Activated CD4-positive, alpha-beta T cell treated with anti-CD3 and anti-CD28 coated beads for 36 hours (primary cell): ENCODE measurements around the gene GLYATL1B. TPM values are rescaled to one million over a fixed set of nuclear protein-coding genes. Genes with fewer than 3 reads are reported as not detected.
"Not testable (repeated sequence)": the region's sequence is repeated elsewhere in the genome, so short reads cannot be mapped to it uniquely, and the experiment has no call there.

Experiments
- ATAC-seq: fragments of 200-7000 bp; cut with Tn5 transposase; one replicate; pipeline ENCODE4 v1.10.0; 2021; ENCODE audit warnings: mild to moderate bottlenecking, moderate library complexity
- CTCF ChIA-PET: fragments of 350-600 bp; sonication (Branson Sonifier 250); formaldehyde crosslinking; loops from one replicate; lab custom pipeline; 2021; ENCODE audit warnings: antibody characterized with exemption; lab: Charles Lee
- POLR2A ChIA-PET: fragments of 350-600 bp; sonication (Branson Sonifier 250); formaldehyde crosslinking; loops from one replicate; lab custom pipeline; 2021; ENCODE audit warnings: antibody characterized with exemption, inconsistent platforms; lab: Charles Lee
- DNase-seq: peaks from one replicate; pipeline ENCODE4 v3.0.0-alpha.2; 2020
- H3K27ac Mint-ChIP-seq: one replicate; pipeline ENCODE4 v1.8.0; 2021; ENCODE audit warnings: mixed read lengths
- H3K27me3 Mint-ChIP-seq: one replicate; pipeline ENCODE4 v1.8.0; 2021; ENCODE audit warnings: mixed read lengths
- H3K36me3 Mint-ChIP-seq: one replicate; pipeline ENCODE4 v1.8.0; 2021; ENCODE audit warnings: low read depth, mixed read lengths
- H3K4me1 Mint-ChIP-seq: one replicate; pipeline ENCODE4 v1.8.0; 2021; ENCODE audit warnings: mixed read lengths
- H3K4me3 Mint-ChIP-seq: one replicate; pipeline ENCODE4 v1.8.0; 2021; ENCODE audit warnings: mild to moderate bottlenecking, moderate library complexity, mixed read lengths
- H3K9me3 Mint-ChIP-seq: one replicate; pipeline ENCODE4 v1.8.0; 2021; ENCODE audit warnings: low read depth, mixed read lengths
- intact Hi-C, 2 experiments: fragments of 100-400 bp; cut with DNase I in 1 of 2; cut with micrococcal nuclease in 1 of 2; formaldehyde crosslinking; loops; one replicate each; pipeline versions ENCODE4 v1.14.2 to v1.15.1; 2022 to 2024; cut with DNase I, micrococcal nuclease
- total RNA-seq, 2 experiments: library from RNA; stranded (reverse); gene quantifications; one replicate each; pipeline ENCODE4 v1.2.3, GENCODE V29; 2021

GLYATL1B gene
- total RNA-seq, 2 experiments from 2014 or later = not detected

DNA sequence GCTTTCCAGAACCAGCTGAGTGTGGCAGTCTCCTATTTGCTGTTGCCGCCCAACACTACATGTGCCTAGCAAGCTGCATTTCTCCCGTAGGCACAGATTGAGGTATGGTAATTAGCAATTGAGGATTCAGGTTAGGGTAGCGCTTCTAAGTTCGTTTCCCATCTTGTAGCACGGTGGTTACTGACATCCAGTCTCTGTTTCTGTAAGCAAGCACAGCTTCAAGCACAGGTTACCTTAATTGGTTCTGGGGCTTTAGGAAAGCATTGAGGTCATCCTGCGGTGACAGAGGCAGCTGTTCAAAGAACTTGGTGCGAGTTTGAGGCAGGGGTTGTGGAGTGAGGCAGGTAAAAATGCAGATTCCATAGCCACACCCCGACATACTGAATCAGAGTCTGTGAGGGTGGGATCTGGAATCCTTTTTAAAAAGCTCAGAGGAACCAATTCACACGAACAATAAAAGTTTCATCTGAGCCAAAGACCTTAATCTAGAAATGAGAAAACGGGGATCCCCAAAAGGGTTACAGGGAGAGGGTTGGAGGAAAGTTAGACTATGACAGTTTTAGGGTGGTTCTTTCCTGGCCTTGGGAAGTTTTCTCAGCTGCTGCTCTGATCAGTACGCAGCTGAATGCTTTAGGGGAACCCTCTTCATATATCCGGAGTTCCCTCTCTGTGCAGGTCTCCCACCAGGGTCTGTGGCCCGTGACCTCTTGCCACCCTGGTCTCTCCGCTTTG, 21.9 kb upstream of the GLYATL1B start:
- H3K4me3 Mint-ChIP-seq = not testable (repeated sequence)
- CTCF ChIA-PET = interaction anchor here (0.6 to 1.1 kb wide), 2 partner anchors 71 to 494 kb away, joined by 3 to 5 read pairs; no protein-coding TSS in a partner anchor
- ATAC-seq = peak; percentile 60

GRCh38 chr11:59069087-59069486, 17.0 kb upstream of the GLYATL1B start:
- POLR2A ChIA-PET = no interaction called here

More for the DNA sequence above, 21.9 kb upstream of the GLYATL1B start:
- H3K27ac Mint-ChIP-seq, H3K36me3 Mint-ChIP-seq, intact Hi-C loops, H3K4me1 Mint-ChIP-seq, DNase-seq, POLR2A ChIA-PET, H3K9me3 Mint-ChIP-seq: not testable (repeated sequence)
- peaks cover 39% of the 10 kb centered on the region for H3K27me3 Mint-ChIP-seq

GRCh38 chr11:59076876-59077571, 9.1 kb upstream of the GLYATL1B start:
- ChIA-PET POLR2A (no interaction called here), CTCF (interaction anchor here (0.6 to 0.7 kb wide), 2 partner anchors 19 kb away, joined by 3 read pairs; no protein-coding TSS in a partner anchor)
- H3K27me3 Mint-ChIP-seq = peaks cover 18% of the 10 kb centered on the region
- peaks cover 5% of the 10 kb centered on the region for H3K4me1 Mint-ChIP-seq
- H3K4me3 Mint-ChIP-seq = no peak overlapping the region
- ATAC-seq (no peak), DNase-seq (no peak)
- H3K36me3 Mint-ChIP-seq = no peaks in the 10 kb centered on the region
- no peak overlapping the region for H3K27ac Mint-ChIP-seq
- intact Hi-C loops = no loop called here
- H3K9me3 Mint-ChIP-seq = no peaks in the 10 kb centered on the region

More at GRCh38 chr11:59069087-59069486, 17.0 kb upstream of the GLYATL1B start:
- DNase-seq (no peak), ATAC-seq (peak; percentile 57)
- Mint-ChIP-seq H3K4me3 (no peak overlapping the region), H3K36me3 (no peaks in the 10 kb centered on the region), H3K4me1 (no peaks in the 10 kb centered on the region), H3K9me3 (no peaks in the 10 kb centered on the region), H3K27ac (no peak overlapping the region), H3K27me3 (peaks cover 29% of the 10 kb centered on the region)
- intact Hi-C loops = no loop called here
- CTCF ChIA-PET = no interaction called here

- no peak overlapping the region for H3K4me3 Mint-ChIP-seq
- H3K27me3 Mint-ChIP-seq = peaks cover 10% of the 10 kb centered on the region
- no peak overlapping the region for H3K27ac Mint-ChIP-seq
- H3K4me1 Mint-ChIP-seq = peaks cover 5% of the 10 kb centered on the region
- ATAC-seq (no peak), DNase-seq (no peak)
- CTCF ChIA-PET = interaction anchor here (0.8 to 2.7 kb wide), 3 partner anchors 12 to 57 kb away, joined by 3 to 11 read pairs (median 4); no protein-coding TSS in a partner anchor
- no peaks in the 10 kb centered on the region for H3K36me3 Mint-ChIP-seq
- intact Hi-C loops = no loop called here
- POLR2A ChIA-PET = no interaction called here
- H3K9me3 Mint-ChIP-seq = no peaks in the 10 kb centered on the region
Measured at GRCh38 chr11:59078435-59078834, 7.7 kb upstream of the GLYATL1B start.

- Mint-ChIP-seq H3K27me3 (peaks cover 12% of the 10 kb centered on the region), H3K36me3 (no peaks in the 10 kb centered on the region), H3K4me1 (peaks cover 5% of the 10 kb centered on the region), H3K27ac (no peak overlapping the region), H3K4me3 (no peak overlapping the region), H3K9me3 (no peaks in the 10 kb centered on the region)
- ATAC-seq = no peak
- intact Hi-C loops = no loop called here
- POLR2A ChIA-PET = no interaction called here
- no peak for DNase-seq
- CTCF ChIA-PET = interaction anchor here (0.8 to 2.7 kb wide), 3 partner anchors 13 to 57 kb away, joined by 3 to 11 read pairs (median 4); no protein-coding TSS in a partner anchor
Measured at GRCh38 chr11:59079086-59079485, 7.0 kb upstream of the GLYATL1B start.

GRCh38 chr11:59080421-59080820, 5.7 kb upstream of the GLYATL1B start:
- CTCF ChIA-PET = interaction anchor here (1.0 to 2.7 kb wide), 2 partner anchors 16 to 55 kb away, joined by 3 to 11 read pairs; no protein-coding TSS in a partner anchor
- DNase-seq, intact Hi-C loops, POLR2A ChIA-PET, H3K4me3 Mint-ChIP-seq, H3K9me3 Mint-ChIP-seq, H3K36me3 Mint-ChIP-seq, H3K27ac Mint-ChIP-seq, H3K4me1 Mint-ChIP-seq, H3K27me3 Mint-ChIP-seq, ATAC-seq: not testable (repeated sequence)

DNA sequence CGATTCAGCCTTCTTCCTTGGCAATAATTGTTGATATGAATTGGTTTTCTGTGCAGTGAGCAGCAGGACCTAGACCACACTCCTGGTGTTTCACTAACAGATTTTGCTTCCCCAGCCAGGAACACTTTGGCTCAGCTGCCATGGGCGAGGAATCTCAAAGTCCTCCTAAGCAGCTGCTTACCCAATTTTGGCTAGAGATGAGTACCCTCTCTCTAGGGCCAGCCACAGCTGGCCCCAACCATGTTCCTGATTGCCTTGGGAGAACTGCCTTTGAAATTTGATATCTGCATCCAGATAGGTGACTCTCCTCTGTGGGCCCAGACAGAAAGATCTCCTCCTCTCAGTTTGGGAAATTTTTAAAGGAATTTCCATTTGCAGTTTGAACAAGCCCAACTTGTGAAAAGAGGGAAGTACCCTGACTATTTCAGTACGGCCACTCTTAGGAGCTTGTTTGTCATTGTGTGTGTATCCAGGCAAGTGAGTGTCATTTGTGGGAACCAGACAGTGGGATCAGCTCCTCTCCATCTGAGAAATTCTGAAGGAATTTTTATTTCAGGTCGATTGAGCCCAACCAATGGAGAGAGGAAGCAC, 4.6 kb upstream of the GLYATL1B start:
- H3K27ac Mint-ChIP-seq, intact Hi-C loops, H3K36me3 Mint-ChIP-seq, H3K4me1 Mint-ChIP-seq, DNase-seq, H3K27me3 Mint-ChIP-seq, H3K9me3 Mint-ChIP-seq, H3K4me3 Mint-ChIP-seq, ATAC-seq, POLR2A ChIA-PET: not testable (repeated sequence)
- CTCF ChIA-PET = interaction anchor here (0.7 to 1.0 kb wide), 2 partner anchors 15 to 23 kb away, joined by 3 to 4 read pairs; no protein-coding TSS in a partner anchor

DNA sequence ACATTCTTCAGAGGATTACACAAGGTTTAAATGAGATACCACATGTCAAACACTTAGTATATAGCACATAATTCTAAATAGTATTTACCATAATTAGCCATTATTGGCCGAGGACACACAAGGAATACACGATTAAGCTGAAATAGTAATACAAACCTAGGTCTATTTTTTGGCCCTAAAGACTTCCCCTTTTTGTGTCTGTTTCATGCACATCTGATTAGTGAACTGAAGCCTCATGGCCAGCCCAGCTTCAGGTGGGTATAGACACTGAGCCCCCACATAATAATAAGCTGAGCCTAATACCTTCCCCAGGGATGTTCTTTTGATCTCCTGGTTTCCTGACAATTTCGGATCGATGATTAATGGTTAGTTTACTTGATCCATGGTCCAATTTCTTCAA, 2.1 kb downstream of the GLYATL1B start:
- H3K27me3 Mint-ChIP-seq = peaks cover 10% of the 10 kb centered on the region
- no peaks in the 10 kb centered on the region for H3K9me3 Mint-ChIP-seq
- POLR2A ChIA-PET = no interaction called here
- no peak overlapping the region for H3K27ac Mint-ChIP-seq
- no peaks in the 10 kb centered on the region for H3K4me1 Mint-ChIP-seq
- ATAC-seq = no peak
- CTCF ChIA-PET = interaction anchor here (0.5 to 1.6 kb wide), 4 partner anchors 30 to 308 kb away, joined by 3 to 6 read pairs (median 4); no protein-coding TSS in a partner anchor
- no peak for DNase-seq
- intact Hi-C loops = no loop called here
- H3K36me3 Mint-ChIP-seq = no peaks in the 10 kb centered on the region
- no peak overlapping the region for H3K4me3 Mint-ChIP-seq

DNA sequence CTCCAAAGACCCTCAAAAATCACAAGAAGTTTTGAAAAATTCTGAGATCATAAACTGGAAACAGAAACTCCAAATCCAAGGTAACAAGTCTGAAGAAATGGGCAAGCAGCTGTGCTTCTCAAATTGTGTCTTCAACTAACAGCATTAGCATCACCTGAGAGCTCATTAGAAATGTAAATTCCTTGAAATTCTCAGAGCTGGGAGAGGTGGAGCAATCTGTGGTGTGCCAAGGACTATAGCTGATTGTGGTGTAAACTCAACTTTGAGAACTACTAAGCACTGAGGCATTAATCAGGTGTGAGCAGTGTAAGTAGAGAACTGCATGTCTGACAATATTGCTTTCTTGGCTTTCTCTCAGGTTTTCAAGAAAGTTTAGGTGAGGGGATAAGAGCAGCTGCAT, 7.5 kb downstream of the GLYATL1B start:
- POLR2A ChIA-PET, DNase-seq, ATAC-seq, H3K9me3 Mint-ChIP-seq, H3K4me1 Mint-ChIP-seq, H3K4me3 Mint-ChIP-seq, H3K36me3 Mint-ChIP-seq, intact Hi-C loops, H3K27ac Mint-ChIP-seq: not testable (repeated sequence)
- CTCF ChIA-PET = interaction anchor here (0.7 to 1.1 kb wide), 2 partner anchors 65 to 108 kb away, joined by 3 to 5 read pairs; no protein-coding TSS in a partner anchor
- H3K27me3 Mint-ChIP-seq = peaks cover 15% of the 10 kb centered on the region

- H3K27me3 Mint-ChIP-seq = peaks cover 21% of the 10 kb centered on the region
- H3K4me1 Mint-ChIP-seq, H3K27ac Mint-ChIP-seq, ATAC-seq, H3K4me3 Mint-ChIP-seq, H3K9me3 Mint-ChIP-seq, DNase-seq, POLR2A ChIA-PET, intact Hi-C loops, H3K36me3 Mint-ChIP-seq: not testable (repeated sequence)
- CTCF ChIA-PET = interaction anchor here (3.7 to 4.1 kb wide), 2 partner anchors 40 to 63 kb away, joined by 33 read pairs; no protein-coding TSS in a partner anchor
Measured at GRCh38 chr11:59095225-59095624, 9.1 kb downstream of the GLYATL1B start.

DNA sequence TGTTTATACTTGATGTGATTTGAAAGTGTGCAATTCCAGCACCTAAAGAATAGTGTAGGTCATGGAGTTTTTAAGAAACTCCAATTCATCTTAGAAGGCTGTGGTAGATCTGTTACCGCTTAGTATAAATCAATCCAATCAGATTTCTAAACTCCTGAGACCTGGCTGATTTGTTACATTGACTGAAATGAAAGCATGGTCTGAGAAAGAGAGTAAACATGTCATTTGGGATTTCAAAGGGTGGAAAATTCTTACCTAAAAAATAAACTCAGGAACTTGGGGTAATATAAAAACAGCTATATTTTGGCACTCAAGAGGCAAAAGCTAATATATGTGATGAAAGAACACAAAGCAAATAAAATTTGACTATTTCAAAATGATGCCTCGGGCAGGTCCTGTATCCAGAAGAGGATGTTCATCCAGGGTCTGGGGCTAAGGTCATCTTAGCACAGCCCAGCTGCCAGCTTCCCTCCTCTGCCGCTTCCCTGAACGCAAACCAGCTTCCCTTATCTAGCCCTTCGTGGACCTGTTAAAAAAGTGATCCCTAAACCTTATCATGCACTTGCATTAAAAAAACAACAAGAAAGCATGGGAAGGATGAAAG, 10.0 kb downstream of the GLYATL1B start:
- H3K36me3 Mint-ChIP-seq, intact Hi-C loops, H3K9me3 Mint-ChIP-seq, POLR2A ChIA-PET, DNase-seq, H3K27ac Mint-ChIP-seq, ATAC-seq, H3K4me3 Mint-ChIP-seq, H3K4me1 Mint-ChIP-seq: not testable (repeated sequence)
- peaks cover 25% of the 10 kb centered on the region for H3K27me3 Mint-ChIP-seq
- CTCF ChIA-PET = interaction anchor here (1.8 to 4.1 kb wide), 4 partner anchors 10 to 62 kb away, joined by 4 to 33 read pairs (median 19); partner anchors contain the start of gene FAM111B
